Prostate gland (tissue), 2 donors: ENCODE results near the gene SPTBN4. TPM values are rescaled to one million over a fixed set of nuclear protein-coding genes. Genes with fewer than 3 reads are reported as not detected.
"Not testable (repeated sequence)": the region's sequence is repeated elsewhere in the genome, so short reads cannot be mapped to it uniquely, and the experiment has no call there.

ENCODE experiments used
- DNase-seq: peaks from one replicate; pipeline ENCODE4 v3.0.0-alpha.2; 2019; ENCODE audit warnings: low spot score
- H3K27ac ChIP-seq, 2 donors: fragments of 200-600 bp; sonication (generic); 2 replicates each; pipeline ENCODE4 v1.5.1; 2017 to 2019
- H3K27me3 ChIP-seq: fragments of 200-600 bp; sonication (generic); replicated peaks from 2 replicates; pipeline ENCODE4 v1.5.1; 2019; ENCODE audit not compliant: insufficient read depth
- H3K36me3 ChIP-seq, 2 donors: fragments of 200-600 bp; sonication (generic); 1 replicate in 1 of 2; 2 replicates in 1 of 2; pipeline versions ENCODE4 v1.5.1 to v1.8.1; 2017 to 2019
- H3K4me1 ChIP-seq: fragments of 200-600 bp; sonication (generic); replicated peaks from 2 replicates; pipeline ENCODE4 v1.5.1; 2019
- H3K4me3 ChIP-seq, 2 donors: fragments of 200-600 bp; sonication (generic); 2 replicates each; pipeline ENCODE4 v1.5.1; 2017 to 2019
- H3K9me3 ChIP-seq: fragments of 200-600 bp; sonication (generic); 2 replicates; pipeline ENCODE4 v1.5.1; 2017
- POLR2A ChIP-seq: fragments of 450-650 bp; IDR thresholded peaks from one replicate; pipeline ENCODE4 v1.6.1; 2016; ENCODE audit warnings: antibody characterized with exemption, mild to moderate bottlenecking
- POLR2AphosphoS5 ChIP-seq: sonication (generic); formaldehyde crosslinking; IDR thresholded peaks from one replicate; pipeline ENCODE4 v1.6.1; 2017; ENCODE audit warnings: antibody characterized with exemption
- WGBS: methylation state at CpG from one replicate; pipeline ENCODE4 v1.1.5; 2018; 5-methylcytosine and 5-hydroxymethylcytosine counted together
- intact Hi-C: fragments of 100-400 bp; cut with DNase I; formaldehyde crosslinking; loops from one replicate; pipeline ENCODE4 v1.14.2; 2022
- small RNA-seq, 2 donors: library from RNA; depleted of rRNA; stranded (forward); fragments of <200 nt; gene quantifications; one replicate each; pipeline ENCODE3, GENCODE V24; 2016
- total RNA-seq, 2 donors: library from RNA; depleted of rRNA; stranded (reverse); fragments of >200 nt; gene quantifications; one replicate each; pipeline ENCODE4 v1.1.0, GENCODE V29; 2016
- TF ChIP-seq, protein P1 (sequence below), 4 experiments: fragments of 200-600 bp in 2 of 4; fragments of 450-650 bp in 2 of 4; sonication (generic) in 2 of 4; IDR thresholded peaks; 1 replicate in 3 of 4; 2 replicates in 1 of 4; pipeline ENCODE4 v1.5.1; 2016 to 2019; ENCODE audit warnings: antibody characterized with exemption in 4 of 4, mild to moderate bottlenecking in 2 of 4, moderate library complexity in 2 of 4

SPTBN4 gene
- total RNA-seq, 2 donors from 2014 or later: 5.2 to 21.9 TPM

DNA sequence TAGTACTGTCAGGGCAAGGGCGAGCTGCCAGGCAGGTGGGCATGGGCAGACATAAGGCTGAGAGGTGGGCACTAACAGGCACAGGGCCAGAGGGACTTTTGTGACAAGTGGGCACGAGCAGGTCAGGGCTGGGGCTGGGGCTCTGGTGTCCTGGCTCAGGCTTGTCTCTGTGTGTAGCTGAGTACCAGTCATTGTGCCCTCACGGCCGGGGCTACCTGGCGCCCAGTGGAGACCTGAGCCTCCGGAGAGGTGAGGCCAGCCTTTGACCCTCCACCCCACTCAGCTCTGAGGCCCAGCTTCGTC is 155.9 kb downstream of the SPTBN4 start:
- Histone ChIP-seq H3K4me3 (no peak overlapping the region), H3K4me1 (no peaks in the 10 kb centered on the region), H3K27me3 (no peaks in the 10 kb centered on the region), H3K9me3 (no peaks in the 10 kb centered on the region), H3K36me3 (peaks cover 5 to 12% of the 10 kb centered on the region in 2 donors), H3K27ac (no peak overlapping the region)
- WGBS: 88% methylated on average over 7 of the region's 7 CpGs
- DNase-seq: no peak
- intact Hi-C loops: no loop called here
- TF ChIP-seq POLR2A: no peak
- TF ChIP-seq, protein P1, sequence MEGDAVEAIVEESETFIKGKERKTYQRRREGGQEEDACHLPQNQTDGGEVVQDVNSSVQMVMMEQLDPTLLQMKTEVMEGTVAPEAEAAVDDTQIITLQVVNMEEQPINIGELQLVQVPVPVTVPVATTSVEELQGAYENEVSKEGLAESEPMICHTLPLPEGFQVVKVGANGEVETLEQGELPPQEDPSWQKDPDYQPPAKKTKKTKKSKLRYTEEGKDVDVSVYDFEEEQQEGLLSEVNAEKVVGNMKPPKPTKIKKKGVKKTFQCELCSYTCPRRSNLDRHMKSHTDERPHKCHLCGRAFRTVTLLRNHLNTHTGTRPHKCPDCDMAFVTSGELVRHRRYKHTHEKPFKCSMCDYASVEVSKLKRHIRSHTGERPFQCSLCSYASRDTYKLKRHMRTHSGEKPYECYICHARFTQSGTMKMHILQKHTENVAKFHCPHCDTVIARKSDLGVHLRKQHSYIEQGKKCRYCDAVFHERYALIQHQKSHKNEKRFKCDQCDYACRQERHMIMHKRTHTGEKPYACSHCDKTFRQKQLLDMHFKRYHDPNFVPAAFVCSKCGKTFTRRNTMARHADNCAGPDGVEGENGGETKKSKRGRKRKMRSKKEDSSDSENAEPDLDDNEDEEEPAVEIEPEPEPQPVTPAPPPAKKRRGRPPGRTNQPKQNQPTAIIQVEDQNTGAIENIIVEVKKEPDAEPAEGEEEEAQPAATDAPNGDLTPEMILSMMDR (IDR thresholded peaks at IDR 0.05): no peak
- TF ChIP-seq POLR2AphosphoS5: no peak

DNA sequence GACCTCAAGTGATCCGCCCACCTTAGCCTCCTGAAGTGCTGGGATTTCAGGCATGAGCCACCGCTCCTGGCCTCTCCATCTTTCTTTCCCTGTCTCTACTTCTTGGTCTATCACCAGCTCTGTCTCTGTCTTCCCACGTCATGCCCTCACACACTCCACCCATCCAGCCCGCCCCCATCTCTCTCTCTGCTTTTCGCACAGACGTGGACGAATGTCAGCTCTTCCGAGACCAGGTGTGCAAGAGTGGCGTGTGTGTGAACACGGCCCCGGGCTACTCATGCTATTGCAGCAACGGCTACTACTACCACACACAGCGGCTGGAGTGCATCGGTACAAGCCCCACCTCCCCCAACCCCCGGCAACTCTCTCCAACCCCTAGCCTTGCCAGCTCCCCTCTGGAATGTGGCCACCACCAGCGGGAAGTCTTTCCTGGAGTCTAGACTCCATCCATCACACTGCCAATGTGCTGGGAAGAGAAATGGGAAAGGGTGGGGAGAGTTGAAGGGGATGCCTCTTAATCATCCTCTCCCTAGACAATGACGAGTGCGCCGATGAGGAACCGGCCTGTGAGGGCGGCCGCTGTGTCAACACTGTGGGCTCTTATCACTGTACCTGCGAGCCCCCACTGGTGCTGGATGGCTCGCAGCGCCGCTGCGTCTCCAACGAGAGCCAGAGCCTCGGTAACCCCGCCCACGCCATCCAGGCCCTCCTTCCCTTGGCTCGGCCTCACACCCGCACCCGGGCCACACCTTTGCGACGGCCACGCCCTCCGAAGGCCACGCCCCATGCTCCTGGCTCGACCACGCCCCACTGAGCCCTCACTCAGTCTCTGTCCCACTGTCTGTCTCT is 156.8 kb downstream of the SPTBN4 start:
- no peak for DNase-seq
- TF ChIP-seq POLR2A (no peak), POLR2AphosphoS5 (no peak)
- TF ChIP-seq, protein P1 (IDR thresholded peaks at IDR 0.05): no peak

DNA sequence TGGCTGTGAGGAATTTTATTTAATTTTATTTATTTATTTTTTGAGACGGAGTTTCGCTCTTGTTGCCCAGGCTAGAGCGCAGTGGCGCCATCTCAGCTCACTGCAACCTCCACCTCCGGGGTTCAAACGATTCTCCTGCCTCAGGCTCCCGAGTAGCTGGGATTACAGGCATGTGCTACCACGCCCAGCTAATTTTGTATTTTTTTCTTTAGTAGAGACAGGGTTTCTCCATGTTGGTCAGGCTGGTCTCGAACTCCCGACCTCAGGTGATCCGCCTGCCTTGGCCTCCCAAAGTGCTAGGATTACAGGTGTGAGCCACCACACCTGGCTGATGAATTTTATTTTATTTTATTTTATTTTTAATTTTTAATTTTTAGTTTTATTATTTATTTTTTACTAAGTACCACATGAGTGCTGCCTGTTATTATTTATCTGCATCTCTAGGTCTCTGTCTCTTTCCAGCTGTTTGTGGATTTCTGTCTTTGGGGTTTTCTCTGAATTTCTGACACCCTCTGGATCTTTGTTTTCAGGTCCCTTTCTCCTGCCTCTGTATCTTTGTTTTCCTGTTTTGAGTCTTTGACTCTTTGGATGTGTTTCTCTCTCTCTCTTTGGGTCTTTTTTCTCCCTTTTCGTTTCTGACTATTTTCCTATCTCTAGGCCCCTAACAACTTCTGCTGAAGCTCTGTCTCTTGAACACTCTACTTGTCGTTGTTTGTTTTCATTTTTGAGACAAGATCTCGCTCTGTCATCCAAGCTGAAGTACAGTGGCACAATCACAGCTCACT is 157.8 kb downstream of the SPTBN4 start:
- WGBS: 85% methylated on average over 14 of the region's 14 CpGs
- H3K27me3 ChIP-seq, H3K27ac ChIP-seq, H3K4me1 ChIP-seq, H3K36me3 ChIP-seq, DNase-seq, H3K9me3 ChIP-seq, H3K4me3 ChIP-seq, intact Hi-C loops: not testable (repeated sequence)

More for the DNA sequence above, 156.8 kb downstream of the SPTBN4 start:
- intact Hi-C loops: no loop called here
- H3K9me3 ChIP-seq: no peaks in the 10 kb centered on the region
- peaks cover 7 to 12% of the 10 kb centered on the region in 2 donors for H3K36me3 ChIP-seq
- no peak overlapping the region for H3K27ac ChIP-seq
- H3K4me3 ChIP-seq: no peak overlapping the region
- no peaks in the 10 kb centered on the region for H3K4me1 ChIP-seq
- H3K27me3 ChIP-seq: no peaks in the 10 kb centered on the region
- WGBS: 53% methylated on average over 41 of the region's 41 CpGs

DNA sequence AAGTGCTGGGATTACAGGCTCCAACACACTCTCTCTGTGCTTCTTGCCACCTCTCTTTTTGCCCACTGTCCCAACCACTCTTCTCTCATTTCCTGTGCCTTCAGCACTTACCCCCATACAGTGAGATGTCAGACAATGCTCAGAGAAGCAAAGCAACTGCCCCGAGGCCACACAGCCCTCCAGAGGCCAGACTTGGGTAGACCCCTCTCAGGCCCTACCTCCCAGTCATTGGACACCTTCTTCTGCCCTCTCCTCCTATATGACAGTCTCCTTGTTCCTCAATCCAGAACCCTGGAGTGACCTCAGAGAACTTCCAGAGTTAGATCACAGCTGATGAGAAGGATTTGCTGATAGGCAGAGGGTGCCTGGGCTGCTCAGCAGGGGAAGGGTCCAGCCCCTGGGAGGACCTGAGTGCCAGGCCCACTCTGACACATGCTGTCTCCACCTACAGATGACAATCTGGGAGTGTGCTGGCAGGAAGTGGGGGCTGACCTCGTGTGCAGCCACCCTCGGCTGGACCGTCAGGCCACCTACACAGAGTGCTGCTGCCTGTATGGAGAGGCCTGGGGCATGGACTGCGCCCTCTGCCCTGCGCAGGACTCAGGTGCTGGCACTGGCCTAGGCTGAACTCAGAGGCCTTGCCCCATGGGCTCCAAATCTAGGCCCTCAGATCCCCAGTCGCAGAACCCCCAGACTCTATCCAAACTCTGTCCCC is 158.8 kb downstream of the SPTBN4 start:
- TF ChIP-seq POLR2AphosphoS5: no peak
- TF ChIP-seq, protein P1 (IDR thresholded peaks at IDR 0.05): no peak
- TF ChIP-seq POLR2A: no peak
- intact Hi-C loops: no loop called here
- H3K27me3 ChIP-seq: no peaks in the 10 kb centered on the region
- WGBS: 75% methylated on average over 7 of the region's 7 CpGs
- H3K4me1 ChIP-seq: no peaks in the 10 kb centered on the region
- no peak overlapping the region for H3K27ac ChIP-seq
- peaks cover 6 to 7% of the 10 kb centered on the region in 2 donors for H3K36me3 ChIP-seq
- no peak overlapping the region for H3K4me3 ChIP-seq
- no peak for DNase-seq
- no peaks in the 10 kb centered on the region for H3K9me3 ChIP-seq

Small RNA genes within 50 kb of the gene (small RNA-seq; reads per million reads assigned to genes)
- 0 reads per million in 2 donors for gene RF00017

Other genes with a start within 250 kb of the SPTBN4 start
- not detected for gene TTC9B, start 248.6 kb upstream of the SPTBN4 start, total RNA-seq
- gene CCNP, start 240.3 kb upstream of the SPTBN4 start, total RNA-seq: under 1 TPM; 0.82 to 0.85 TPM
- gene AKT2, start 181.7 kb upstream of the SPTBN4 start, total RNA-seq: 100 to 1,000 TPM in 1 of 2 donors, 10 to 100 TPM in 1; 95.3 to 171 TPM
- gene C19orf47, start 118.6 kb upstream of the SPTBN4 start, total RNA-seq: 10 to 100 TPM; 20.8 to 27.3 TPM
- 100 to 1,000 TPM; 328 to 639 TPM for gene PLD3, start 118.3 kb upstream of the SPTBN4 start, total RNA-seq
- 1 to 10 TPM in 1 of 2 donors, under 1 TPM in 1; 0.14 to 2.6 TPM for gene HIPK4, start 76.8 kb upstream of the SPTBN4 start, total RNA-seq
- gene PRX, start 53.6 kb upstream of the SPTBN4 start, total RNA-seq: 10 to 100 TPM in 1 of 2 donors, 1 to 10 TPM in 1; 4.1 to 10.7 TPM
- 10 to 100 TPM; 15.9 to 19.5 TPM for gene SERTAD1, start 41.0 kb upstream of the SPTBN4 start, total RNA-seq
- gene SERTAD3, start 22.7 kb upstream of the SPTBN4 start, total RNA-seq: 10 to 100 TPM; 22.7 to 37.3 TPM
- gene BLVRB, start 1.3 kb upstream of the SPTBN4 start, total RNA-seq: 100 to 1,000 TPM; 101 to 261 TPM
- 10 to 100 TPM; 54.6 to 91.6 TPM for gene SHKBP1, start 109.9 kb downstream of the SPTBN4 start, total RNA-seq
- gene LTBP4, start 134.4 kb downstream of the SPTBN4 start, total RNA-seq: 100 to 1,000 TPM; 160 to 500 TPM
- 100 to 1,000 TPM in 1 of 2 donors, 10 to 100 TPM in 1; 24.3 to 102 TPM for gene NUMBL, start 223.7 kb downstream of the SPTBN4 start, total RNA-seq
- gene COQ8B, start 249.9 kb downstream of the SPTBN4 start, total RNA-seq: 10 to 100 TPM; 61.2 to 64.4 TPM